ENCODE measurements around the gene C1QTNF1. TPM values are rescaled to one million over a fixed set of nuclear protein-coding genes. Genes with fewer than 3 reads are reported as not detected.

Gene C1QTNF1
- total RNA-seq, 2 donors from 2014 or later: 377 to 765 TPM

GRCh38 chr17:79033046-79033616, 9.2 kb downstream of the C1QTNF1 start:
- intact Hi-C loops (cut with DNase I): no loop called here
- no peak for ATAC-seq
- no peak for DNase-seq

- intact Hi-C loops (cut with DNase I): no loop called here
- peak; percentile 48 to 69 for ATAC-seq
- peak; percentile 68 for DNase-seq
Observed at GRCh38 chr17:79033741-79034501, 10.0 kb downstream of the C1QTNF1 start.

GRCh38 chr17:79034931-79035485, 11.0 kb downstream of the C1QTNF1 start:
- ATAC-seq (no peak), DNase-seq (no peak)
- intact Hi-C loops (cut with DNase I): no loop called here

GRCh38 chr17:79035686-79036085, 11.7 kb downstream of the C1QTNF1 start:
- DNase-seq: no peak
- intact Hi-C loops (cut with DNase I): no loop called here
- no peak for ATAC-seq

- intact Hi-C loops (cut with DNase I): no loop called here
- DNase-seq: no peak
- ATAC-seq: no peak
Observed at GRCh38 chr17:79036181-79036580, 12.2 kb downstream of the C1QTNF1 start.

- peak; percentile 34 to 57 for ATAC-seq
- intact Hi-C loops (cut with DNase I): no loop called here
- no peak for DNase-seq
Observed at GRCh38 chr17:79036596-79036995, 12.6 kb downstream of the C1QTNF1 start.

GRCh38 chr17:79038545-79039135, 14.7 kb downstream of the C1QTNF1 start:
- ATAC-seq (peak; percentile 67 to 75), DNase-seq (peak; percentile 80)

GRCh38 chr17:79039171-79039570, 15.2 kb downstream of the C1QTNF1 start:
- intact Hi-C loops (cut with DNase I): no loop called here
- no peak for ATAC-seq
- no peak for DNase-seq

More at GRCh38 chr17:79038545-79039135, 14.7 kb downstream of the C1QTNF1 start:
- intact Hi-C loops (cut with DNase I): no loop called here

GRCh38 chr17:79039886-79040285, 15.9 kb downstream of the C1QTNF1 start:
- intact Hi-C loops (cut with DNase I): no loop called here
- no peak for ATAC-seq

GRCh38 chr17:79041041-79041570, 17.1 kb downstream of the C1QTNF1 start:
- DNase-seq (no peak), ATAC-seq (no peak)
- intact Hi-C loops (cut with DNase I): no loop called here

More at GRCh38 chr17:79039886-79040285, 15.9 kb downstream of the C1QTNF1 start:
- no peak for DNase-seq

- intact Hi-C loops (cut with DNase I): no loop called here
- DNase-seq: no peak
- ATAC-seq: no peak
Observed at GRCh38 chr17:79041723-79042420, 17.9 kb downstream of the C1QTNF1 start.

- peak; percentile 21 to 25 for ATAC-seq
- peak; percentile 76 for DNase-seq
- intact Hi-C loops (cut with DNase I): no loop called here
Observed at GRCh38 chr17:79042421-79043190, 18.6 kb downstream of the C1QTNF1 start.

GRCh38 chr17:79043191-79043930, 19.4 kb downstream of the C1QTNF1 start:
- intact Hi-C loops (cut with DNase I): no loop called here
- no peak for DNase-seq
- no peak for ATAC-seq

GRCh38 chr17:79043931-79044320, 20.0 kb downstream of the C1QTNF1 start:
- DNase-seq: no peak
- no peak for ATAC-seq
- intact Hi-C loops (cut with DNase I): no loop called here

GRCh38 chr17:79044462-79044861, 20.5 kb downstream of the C1QTNF1 start:
- intact Hi-C loops (cut with DNase I): no loop called here
- ATAC-seq (no peak), DNase-seq (no peak)

- intact Hi-C loops (cut with DNase I): loop anchor here in 1 of 2 donors (5.0 kb wide), 1 partner anchor 37 kb away; no protein-coding TSS in a partner anchor
- no peak for ATAC-seq
- no peak for DNase-seq
Observed at GRCh38 chr17:79045001-79045729, 21.2 kb downstream of the C1QTNF1 start.

- DNase-seq: peak; percentile 78
- ATAC-seq: peak; percentile 69
- intact Hi-C loops (cut with DNase I): loop anchor here in 1 of 2 donors (5.0 kb wide), 1 partner anchor 36 kb away; no protein-coding TSS in a partner anchor
Observed at GRCh38 chr17:79045842-79046196, 21.9 kb downstream of the C1QTNF1 start.

Data from left cardiac atrium (tissue), 4 donors.